ENCODE measurements around the gene ZFHX3.
"Not testable (repeated sequence)": the region's sequence is repeated elsewhere in the genome, so short reads cannot be mapped to it uniquely, and the experiment has no call there.

Gene ZFHX3

DNA sequence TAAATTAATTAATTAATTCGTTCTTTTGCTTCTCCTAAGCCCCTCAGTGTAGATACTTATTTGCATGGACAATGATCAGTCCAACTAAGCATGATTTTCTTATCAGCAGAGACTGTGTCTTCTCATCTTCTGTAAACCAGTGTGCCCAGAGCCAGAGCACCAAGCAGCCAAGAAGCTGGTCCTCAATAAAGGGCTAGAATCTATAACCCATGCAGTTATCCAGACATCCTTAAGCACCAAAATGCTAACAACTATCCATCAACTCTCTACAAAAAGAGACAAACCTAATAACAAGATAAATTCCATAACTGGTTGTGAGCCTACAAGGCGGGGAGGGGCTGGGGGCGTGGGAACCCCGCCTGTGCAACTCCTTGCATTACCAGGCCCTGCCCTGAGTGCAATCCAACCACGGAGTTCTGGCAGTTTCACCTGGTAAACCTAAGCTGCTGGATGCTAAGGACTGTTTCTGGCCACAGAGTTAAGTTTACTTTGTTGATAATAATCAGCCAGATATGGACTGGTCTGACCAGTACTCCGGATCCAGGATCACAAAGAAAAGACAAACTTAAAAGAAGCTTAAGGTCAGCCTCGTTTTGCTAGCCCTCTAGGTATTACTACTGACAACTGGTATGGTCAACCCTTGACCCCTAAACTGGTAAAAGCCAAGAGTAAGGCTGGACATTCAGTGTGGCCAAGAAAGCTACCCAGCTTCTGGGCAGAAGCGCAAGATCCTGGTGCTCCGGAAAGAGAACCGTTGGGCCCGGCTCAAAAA, 51.5 kb downstream of the ZFHX3 start:
- DNase-seq (ENCODE audit: low spot score) = no peak

DNA sequence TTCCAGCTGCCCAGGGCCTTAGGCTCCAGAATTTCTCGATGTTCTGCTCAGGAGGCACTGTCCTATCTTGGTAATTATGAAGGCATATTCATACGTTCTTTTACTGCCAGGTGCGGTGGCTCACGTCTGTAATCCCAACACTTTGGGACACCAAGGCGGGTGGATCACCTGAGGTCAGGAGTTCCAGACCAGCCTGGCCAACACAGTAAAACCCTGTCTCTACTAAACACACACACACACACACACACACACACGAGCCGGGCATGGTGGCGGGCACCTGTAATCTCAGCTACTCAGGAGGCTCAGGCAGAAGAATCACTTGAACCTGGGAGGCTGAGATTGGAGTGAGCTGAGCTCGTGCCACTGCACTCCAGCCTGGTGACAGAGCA, 52.1 kb downstream of the ZFHX3 start:
- not testable (repeated sequence) for DNase-seq (ENCODE audit: low spot score)

DNA sequence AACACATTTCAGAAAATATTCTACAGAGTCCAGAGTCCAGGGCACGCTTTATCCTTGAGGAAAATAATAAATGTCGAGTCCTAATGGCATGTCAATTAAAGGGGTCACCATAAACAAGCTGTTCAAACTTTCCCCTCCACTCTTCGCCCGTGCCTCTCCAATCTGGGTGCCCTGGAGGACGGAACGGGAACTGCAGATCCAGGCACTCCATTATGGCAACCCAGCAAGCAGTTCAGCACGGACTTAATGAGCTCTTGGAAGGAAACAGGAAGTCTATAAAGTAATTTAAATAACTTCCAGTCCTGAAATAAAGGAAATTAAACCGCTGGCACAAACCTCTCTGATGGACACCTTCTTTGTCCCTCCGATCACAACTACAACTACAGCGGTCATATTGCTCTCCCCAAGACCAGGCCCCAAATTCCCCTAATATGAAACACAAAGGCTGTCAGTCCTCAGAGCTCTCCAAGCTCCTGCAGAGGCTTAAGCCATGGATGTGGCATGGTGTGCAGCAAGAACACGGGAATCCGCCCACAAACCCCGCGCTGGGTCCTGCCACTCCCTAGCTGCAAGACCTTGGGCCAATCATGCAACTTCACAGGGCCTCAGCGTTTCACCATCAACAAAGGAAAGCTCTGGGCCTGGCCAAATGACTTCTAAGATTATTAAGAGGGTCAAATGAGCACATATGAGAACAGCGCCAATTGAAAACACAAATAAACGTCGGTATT, 52.6 kb downstream of the ZFHX3 start:
- peak; percentile 34 for DNase-seq (ENCODE audit: low spot score)

DNA sequence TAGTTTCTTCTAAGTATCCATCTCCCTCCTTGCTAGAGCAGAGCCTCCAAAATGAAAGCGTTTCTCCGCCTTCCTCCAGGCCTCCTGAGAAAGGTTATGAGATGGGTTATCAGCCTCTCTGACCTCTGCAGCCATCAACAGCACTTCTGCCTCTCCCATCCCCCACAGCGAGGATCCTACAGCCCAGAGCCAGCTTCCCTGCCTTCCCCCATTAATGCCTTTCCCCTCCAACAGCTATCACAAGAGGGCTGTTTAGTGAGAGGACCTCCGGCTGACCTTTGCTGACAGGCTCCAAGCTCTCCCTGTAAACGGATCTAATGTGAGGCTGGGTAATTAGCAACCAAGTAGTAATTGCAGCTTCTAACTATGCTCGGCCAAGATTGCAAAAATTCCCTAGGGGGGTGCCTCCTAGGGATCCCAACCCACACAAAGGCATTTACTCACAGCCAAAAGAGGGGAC, 55.8 kb downstream of the ZFHX3 start:
- no peak for DNase-seq (ENCODE audit: low spot score)

DNA sequence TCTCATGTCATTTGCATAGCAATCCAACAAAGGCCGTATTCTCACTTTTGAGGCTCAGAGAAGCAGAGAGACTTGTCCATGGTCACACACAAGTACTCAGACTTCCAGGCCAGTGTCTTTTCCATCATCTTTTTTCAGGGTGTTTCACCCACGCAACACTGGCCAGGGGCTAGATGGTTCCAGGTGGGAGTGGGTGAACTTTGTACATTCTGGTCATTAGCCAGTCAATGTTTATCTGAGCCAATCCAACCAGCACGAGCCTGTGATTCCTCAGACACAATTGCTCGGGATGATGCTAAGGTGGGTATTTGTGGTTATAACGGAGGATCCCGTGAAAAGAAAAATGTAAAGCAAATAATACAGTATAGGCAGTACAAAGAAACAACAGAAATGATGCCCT, 56.3 kb downstream of the ZFHX3 start:
- no peak for DNase-seq (ENCODE audit: low spot score)

DNA sequence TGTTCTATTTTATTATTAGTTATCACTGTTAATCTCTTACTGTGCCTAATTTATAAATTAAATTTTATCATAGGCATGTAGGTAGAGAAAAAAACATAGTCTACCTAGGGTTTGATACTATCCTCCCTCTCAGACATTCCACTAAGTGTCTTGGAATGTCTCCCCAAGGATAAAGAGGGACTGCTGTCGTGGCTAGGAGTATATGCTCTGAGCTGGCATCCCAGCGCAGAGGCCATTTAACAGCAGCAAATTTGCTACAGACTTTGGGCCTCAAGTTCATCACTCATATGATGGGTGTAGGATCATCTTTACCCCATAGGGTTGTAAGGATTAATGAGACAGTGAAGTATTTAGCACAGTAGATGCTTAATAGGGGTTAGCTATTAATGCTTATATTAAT, 56.7 kb downstream of the ZFHX3 start:
- DNase-seq (ENCODE audit: low spot score) = no peak

DNA sequence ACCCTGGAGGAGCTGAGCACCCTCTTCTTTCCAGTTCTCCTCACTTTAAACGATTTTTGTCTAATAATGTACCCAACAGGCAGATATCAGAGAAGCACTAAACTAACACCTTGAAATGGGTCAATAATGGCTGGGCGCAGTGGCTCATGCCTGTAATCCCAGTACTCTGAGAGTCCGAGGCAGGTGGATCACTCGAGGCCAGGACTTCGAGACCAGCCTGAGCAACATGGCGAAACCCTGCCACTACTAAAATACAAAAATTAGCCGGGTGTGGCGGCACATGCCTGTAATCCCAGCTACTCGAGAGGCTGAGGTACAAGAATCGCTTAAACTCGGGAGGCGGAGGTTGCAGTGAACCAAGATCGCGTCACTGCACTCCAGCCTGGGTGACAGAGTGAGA, 57.4 kb downstream of the ZFHX3 start:
- DNase-seq (ENCODE audit: low spot score) = no peak

DNA sequence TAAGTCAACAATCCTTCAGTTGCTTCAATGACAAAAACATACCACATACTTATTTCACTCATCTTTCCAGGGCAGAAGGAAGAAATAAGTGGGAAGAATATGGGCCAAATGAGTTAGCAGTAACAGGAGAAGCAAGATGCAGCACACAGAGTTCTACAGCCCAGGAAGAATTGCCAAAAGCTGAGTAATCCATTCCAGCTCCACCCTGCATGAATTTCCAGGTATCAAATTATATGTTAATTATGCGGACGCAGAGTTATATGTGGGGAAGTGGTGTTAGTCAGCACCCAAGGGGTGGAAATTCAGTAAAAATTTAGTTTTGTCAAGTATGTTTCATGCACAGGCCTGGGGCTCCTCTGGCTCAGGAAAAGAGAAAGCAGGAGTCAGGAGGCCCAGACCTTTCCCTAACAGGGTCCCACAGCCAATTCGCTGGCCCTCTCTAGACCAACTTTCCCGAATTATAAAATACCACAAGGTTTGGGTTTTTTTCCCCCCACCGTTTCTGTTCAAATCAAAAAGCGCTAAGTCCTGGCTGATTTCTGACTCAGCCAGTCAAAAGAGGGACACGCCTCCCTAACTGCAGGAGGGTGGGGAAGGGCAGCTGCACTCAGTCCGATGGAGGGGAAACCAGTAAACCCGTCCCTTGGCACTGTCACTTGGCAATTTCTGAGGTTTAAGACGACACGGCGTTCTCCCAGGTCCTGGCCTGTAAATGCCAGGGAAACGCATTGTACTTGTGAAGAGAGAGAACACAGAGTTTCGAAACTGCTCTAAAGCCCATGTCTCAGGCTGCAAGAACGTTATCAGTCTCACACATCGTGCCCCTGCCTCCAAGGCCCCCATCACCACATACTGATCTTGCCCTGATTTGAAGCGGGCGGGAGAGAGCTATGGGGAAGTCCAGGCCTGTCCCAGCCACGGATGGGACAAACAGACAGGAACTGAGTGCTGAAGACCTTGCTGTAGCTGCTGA, 58.1 kb downstream of the ZFHX3 start:
- DNase-seq (ENCODE audit: low spot score) = no peak

DNA sequence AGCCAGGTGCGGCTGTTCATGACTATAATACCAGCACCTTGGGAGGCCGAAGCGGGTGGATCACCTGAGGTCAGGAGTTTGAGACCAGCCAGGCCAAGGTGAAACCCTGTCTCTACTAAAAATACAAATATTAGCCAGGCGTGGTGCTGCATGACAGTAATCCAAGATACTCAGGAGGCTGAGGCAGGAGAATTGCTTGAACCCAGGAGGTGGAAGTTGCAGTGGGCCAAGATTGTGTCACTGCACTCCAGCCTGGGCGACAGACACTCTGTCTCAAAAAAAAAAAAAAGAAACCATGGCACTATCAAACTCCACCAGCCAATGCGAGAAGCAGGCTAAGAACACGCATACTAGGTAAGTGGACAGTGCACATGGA, 58.7 kb downstream of the ZFHX3 start:
- DNase-seq (ENCODE audit: low spot score) = not testable (repeated sequence)

DNA sequence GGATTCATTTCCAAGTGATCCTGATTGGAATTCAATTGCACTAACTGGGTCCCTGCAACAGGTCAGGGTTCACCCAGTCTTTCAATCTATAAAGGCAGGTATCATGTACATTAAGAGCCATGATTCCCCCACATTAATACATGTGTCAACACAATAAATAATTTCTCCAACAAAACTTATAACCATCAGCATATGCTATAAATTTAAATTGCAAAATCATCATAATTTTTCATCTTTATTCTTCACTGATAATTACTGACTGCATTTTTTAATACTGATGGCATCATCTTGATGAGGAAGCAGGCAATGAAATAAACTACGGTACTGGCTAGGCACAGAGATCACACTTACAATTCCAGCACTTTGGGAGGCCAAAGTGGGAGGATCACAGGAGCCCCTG, 59.4 kb downstream of the ZFHX3 start:
- no peak for DNase-seq (ENCODE audit: low spot score)

DNA sequence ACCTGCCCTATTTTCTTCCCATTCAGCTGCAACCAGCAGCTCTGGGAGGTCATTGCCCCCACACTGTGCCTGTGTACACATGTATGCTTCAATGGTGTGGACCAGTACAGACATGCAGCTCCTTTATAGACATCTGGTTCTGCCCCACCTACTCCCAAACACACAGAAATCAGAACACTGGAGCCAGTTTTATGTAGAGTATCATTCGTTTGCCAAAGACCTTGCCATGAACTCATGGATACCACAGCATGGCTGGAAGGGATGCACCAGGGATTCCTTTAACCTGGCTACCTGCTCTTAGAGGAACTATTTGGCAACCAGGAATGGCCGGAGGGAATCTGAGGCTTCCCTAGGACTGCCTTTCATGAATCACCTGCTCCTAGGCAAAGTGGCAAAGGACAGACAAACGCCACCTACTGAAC, 60.4 kb downstream of the ZFHX3 start:
- no peak for DNase-seq (ENCODE audit: low spot score)

DNA sequence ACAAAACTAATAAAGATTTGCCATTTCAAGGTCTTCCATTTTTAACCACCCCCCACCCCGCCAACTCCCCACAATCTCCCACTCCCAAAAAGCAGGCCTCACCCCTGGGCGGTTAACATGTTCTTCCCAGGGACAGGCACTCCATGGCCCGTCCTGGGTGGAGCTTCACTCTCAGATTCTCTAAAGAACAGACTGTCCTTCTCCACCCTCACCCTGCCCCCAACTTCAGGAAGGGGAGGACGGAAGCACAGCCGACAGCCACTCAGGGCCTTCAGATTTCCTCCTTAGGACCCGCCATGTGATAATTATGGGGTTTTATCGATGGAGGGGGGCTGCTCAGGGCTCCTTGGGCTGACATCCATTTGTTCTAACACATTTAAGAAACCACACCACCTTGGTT, 61.9 kb downstream of the ZFHX3 start:
- no peak for DNase-seq (ENCODE audit: low spot score)

DNA sequence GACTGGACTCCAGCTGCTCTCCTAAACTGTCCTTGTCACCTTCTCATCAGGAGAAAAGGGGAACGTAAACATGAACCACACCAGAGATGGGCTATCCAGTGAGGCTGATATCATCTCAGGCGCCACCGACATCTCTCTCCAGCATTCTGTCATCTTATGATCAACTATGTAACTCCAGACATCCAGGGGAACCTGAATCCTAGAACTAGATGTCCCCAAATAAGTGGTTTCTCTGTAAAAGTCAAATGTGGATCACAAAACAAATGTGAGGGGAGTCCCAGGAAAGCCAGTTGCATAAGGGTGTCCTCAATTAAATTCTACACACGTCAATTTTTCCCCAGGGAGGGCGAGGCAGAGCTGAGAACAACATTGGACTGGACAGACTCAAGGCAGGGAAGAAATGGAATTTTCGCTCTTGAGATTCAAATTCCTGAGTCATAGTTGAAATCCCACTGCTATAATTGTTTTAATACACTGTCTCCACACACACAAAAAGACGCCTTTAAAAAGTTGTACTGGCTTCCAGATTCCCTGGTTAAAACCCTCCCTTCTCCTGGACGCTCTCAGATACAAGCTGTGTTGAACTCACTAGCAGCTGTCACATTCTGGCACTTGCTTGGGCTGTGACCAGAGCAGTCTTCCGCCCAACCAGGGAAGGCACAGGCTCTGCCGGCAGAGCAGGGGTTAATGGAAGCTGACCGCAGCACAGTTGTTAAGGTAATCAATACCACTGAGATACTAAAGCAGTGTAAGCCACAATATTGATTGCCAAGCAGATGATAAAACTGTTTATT, 62.6 kb downstream of the ZFHX3 start:
- DNase-seq (ENCODE audit: low spot score) = no peak

DNA sequence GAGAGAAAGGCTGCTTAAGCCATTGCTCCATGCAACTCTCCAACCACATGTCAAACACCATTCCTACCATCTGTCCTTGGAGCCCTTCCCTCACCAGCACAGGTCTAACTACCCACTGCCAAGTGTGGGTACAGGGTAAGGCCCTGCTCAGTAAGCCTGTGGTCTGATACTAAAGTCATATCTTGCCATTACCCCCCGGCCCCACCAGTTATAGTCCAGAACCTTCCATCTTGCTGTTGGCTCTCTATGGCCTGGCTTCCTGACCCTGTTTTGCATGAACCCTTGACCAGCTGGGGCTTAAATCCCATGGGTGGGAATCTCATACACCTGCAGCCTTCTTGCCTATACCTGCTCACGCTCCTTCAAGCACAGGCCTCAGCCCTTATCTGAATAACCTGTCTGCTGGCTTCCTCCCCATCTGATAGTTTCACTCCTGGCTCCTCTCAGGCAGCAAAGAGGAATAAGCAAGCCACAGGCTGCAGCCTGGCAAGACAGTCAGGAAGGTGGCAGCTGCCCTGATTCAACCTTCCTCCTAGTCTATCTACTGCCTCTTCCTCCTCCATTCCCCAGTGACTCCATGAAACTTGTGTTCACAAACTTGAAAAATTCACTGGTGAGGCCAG, 64.1 kb downstream of the ZFHX3 start:
- DNase-seq (ENCODE audit: low spot score) = no peak

DNA sequence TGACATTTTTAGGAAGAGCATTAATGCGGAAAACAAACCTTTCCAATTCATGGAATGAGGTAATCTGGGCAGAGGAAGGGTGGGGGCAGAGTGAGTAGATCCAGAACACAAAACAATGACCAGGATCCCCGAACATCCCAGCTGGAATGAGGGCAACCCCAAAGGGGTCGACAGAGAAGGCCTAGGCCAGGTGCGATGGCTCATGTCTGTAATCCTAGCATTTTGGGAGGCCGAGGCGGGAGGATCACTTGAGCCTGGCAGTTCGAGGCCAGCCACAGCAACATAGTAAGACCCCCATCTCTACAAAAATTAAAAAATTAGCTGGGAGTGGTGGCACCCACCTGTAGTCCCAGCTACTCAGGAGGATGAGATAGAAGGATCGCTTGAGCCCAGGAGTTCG, 64.7 kb downstream of the ZFHX3 start:
- DNase-seq (ENCODE audit: low spot score) = no peak

DNA sequence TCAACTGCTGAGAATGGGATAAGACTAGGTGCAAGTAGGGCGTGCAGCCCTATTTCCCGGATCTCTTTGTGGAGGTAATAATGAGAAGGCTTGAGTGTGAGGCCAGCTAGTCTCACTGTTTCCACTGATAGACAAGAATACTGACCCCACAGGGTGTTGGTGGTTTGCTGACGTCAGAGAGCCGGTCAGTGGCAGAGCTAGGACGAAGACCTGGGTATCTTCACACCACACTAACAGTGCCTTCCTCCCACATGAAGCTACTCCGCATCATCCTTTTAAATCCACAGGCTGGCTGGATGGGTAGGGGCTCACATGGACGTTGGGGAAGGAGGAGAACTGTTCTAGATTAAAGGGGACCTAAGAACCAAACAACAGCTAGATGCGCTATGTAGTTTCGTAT, 68.0 kb downstream of the ZFHX3 start:
- DNase-seq (ENCODE audit: low spot score) = no peak

DNA sequence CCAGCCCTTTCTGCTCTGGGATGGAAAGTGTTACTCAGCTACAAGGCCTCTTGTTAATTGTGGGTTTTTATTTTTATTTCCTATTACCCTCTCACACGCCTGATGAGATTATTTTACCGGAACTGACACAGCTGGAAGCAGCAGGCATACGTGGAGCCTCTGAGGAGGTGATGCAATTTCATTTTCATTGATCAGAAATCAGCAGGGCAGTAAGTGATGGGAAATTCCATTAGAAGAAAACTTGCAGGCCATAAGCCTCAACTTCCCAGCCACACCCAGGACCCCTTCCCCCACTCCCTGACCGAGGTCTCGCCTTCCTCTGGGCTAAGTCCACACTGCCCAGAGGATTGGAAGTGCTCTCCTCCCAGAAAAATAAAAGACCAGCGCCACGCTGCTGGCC, 69.7 kb downstream of the ZFHX3 start:
- no peak for DNase-seq (ENCODE audit: low spot score)

DNA sequence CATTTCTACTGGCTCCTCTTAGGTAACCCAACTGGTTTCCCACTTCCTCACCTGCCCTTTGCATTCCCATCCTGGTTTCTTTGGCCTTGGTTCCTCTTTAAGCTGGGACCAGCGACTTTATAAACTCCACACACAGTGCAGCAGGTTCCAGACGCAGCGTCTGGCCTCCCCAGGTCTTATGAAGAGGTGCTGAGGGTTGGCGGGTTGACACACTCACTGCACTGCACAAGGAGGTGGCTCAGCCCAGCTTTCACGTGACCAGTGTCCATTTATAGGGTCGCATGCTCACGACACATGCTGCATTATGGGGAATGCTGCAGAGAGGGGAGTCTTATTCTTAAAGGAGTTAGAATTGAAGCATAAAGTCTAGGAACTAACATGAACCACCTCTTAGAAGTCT, 70.8 kb downstream of the ZFHX3 start:
- no peak for DNase-seq (ENCODE audit: low spot score)

DNA sequence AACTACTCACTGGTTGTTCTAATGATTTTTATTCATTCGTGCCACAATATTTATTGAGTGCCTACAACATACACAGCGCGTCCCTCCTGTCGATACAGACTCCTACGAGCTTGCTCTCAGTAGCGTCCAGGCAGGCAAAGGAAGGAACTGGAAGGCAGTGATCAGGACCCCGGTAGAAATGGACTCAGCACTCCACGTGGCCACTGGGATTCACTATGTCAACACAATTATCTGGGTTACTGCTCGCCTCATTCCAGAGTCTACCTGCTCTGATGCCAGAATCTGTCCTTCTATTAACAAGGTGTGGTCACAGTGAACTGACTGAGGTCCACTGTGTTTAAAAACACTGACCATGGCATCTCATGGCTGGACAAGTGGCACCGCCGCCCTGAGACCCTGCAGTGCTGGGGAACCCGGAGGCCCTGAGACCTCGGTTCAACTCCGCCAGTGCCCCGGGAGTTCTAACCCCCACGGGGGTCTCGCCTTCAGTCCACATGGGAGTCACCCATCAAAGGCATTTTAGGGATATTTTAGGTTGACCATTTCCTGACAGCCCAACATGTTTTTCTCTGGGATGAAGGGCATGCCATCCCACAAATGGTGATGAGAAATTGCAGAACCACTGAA, 71.4 kb downstream of the ZFHX3 start:
- DNase-seq (ENCODE audit: low spot score) = no peak

DNA sequence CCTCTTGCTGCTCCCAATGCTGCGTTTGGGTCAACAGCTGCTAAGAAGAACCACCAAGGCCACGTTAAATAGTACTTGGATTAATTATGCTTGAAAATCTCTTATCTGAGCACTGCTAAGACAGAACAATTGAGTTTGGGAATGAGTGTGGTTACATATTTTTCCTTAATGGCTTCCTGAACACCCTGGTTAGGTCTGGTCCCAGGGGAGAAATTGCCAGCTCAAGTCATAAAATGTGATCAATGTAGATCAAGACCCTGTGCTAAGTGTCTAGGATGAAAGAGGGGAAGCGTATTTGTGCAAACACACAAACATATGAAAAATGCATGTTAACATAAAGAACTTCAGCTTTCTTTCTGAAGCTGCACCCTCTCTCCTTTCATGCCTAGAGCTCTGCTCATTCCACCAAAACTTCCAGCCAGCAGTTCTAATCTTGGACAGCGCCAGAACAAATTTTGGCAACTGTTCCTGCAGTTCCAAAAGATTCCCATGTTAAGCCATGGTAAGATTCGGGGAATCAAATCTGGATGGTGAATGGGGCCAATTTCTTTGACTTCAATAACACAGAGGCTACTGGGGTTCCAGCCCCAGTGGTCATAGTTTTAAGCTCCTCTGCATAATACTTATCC, 72.0 kb downstream of the ZFHX3 start:
- DNase-seq (ENCODE audit: low spot score) = no peak

Measured in NAMALWA (cell line).